Astrocyte of the cerebellum (primary cell): ENCODE data around the gene THEMIS2.

Experiments used
- DNase-seq: peaks from one replicate; pipeline ENCODE4 v3.0.0-alpha.2; 2011; ENCODE audit warnings: low read depth
- H3K4me3 ChIP-seq: 2 replicates; pipeline ENCODE4 v1.5.1; 2011; ENCODE audit warnings: mild to moderate bottlenecking, low read depth, low read length, moderate library complexity
- CTCF ChIP-seq: IDR thresholded peaks from 2 replicates; pipeline ENCODE4 v1.5.1; 2012; ENCODE audit warnings: low read length, low read depth, moderate library complexity, mild to moderate bottlenecking; ENCODE audit errors: missing control alignments
- in situ Hi-C: cut with HindIII; loops from 2 replicates; pipeline ENCODE4 v1.10.0; 2017; ENCODE audit warnings: low sequenced_read_pairs

Gene THEMIS2

DNA sequence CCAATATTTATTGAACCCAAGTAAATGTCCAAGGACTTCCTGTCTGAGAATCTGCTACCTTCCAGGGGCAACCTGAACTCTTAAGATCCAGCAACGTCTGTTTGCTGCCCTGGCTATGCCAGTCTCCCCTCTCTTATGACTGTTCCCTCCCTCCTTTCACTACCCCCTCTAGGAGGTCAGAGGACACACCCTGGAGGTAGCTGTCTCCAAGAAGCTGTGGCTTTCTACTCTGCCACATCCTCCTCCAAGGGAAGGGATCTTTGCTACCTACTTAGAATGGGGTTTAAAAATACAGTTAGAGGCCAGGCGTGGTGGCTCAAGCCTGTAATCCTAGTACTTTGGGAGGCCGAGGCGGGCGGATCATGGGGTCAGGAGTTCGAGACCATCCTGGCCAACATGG, 58.8 kb downstream of the THEMIS2 start:
- in situ Hi-C loops = no loop called here
- TF ChIP-seq CTCF = no peak
- DNase-seq = no peak
- no peak overlapping the region for H3K4me3 ChIP-seq

GRCh38 chr1:27931759-27932158, 59.4 kb downstream of the THEMIS2 start:
- in situ Hi-C loops = no loop called here
- no peak for TF ChIP-seq CTCF
- DNase-seq = no peak
- H3K4me3 ChIP-seq = no peak overlapping the region

- DNase-seq = no peak
- H3K4me3 ChIP-seq = peak within 1 kb of the TSS; percentile 13
- no peak for TF ChIP-seq CTCF
- in situ Hi-C loops = no loop called here
These were observed 62.6 kb downstream of the THEMIS2 start, which contains the start of gene SMPDL3B for GRCh38 chr1:27934818-27935549. TSS of gene SMPDL3B (plus strand) at chr1:27935000. CDS start at chr1:27935184, 184 bp downstream.

- in situ Hi-C loops = no loop called here
- no peak for DNase-seq
- no peak overlapping the region for H3K4me3 ChIP-seq
- no peak for TF ChIP-seq CTCF
These were observed 63.4 kb downstream of the THEMIS2 start for GRCh38 chr1:27935721-27936120.
